ENCODE results near the gene HERC3. TPM values are rescaled to one million over a fixed set of nuclear protein-coding genes. Genes with fewer than 3 reads are reported as not detected.

The HERC3 gene
- total RNA-seq, 1 donor from 2014 or later, result 14.2 TPM

GRCh38 chr4:88751258-88752075, 159.2 kb downstream of the HERC3 start:
- peaks cover 2% of the 10 kb centered on the region for H3K27me3 Mint-ChIP-seq (ENCODE audit: insufficient read depth)

GRCh38 chr4:88752076-88752463, 159.8 kb downstream of the HERC3 start:
- H3K27ac Mint-ChIP-seq, result no peak overlapping the region
- no peak overlapping the region for H3K4me3 Mint-ChIP-seq
- no peak for DNase-seq (ENCODE audit: low spot score)
- H3K36me3 Mint-ChIP-seq (ENCODE audit: low read depth), result peaks cover 23% of the 10 kb centered on the region
- H3K27me3 Mint-ChIP-seq (ENCODE audit: insufficient read depth), result peaks cover 2% of the 10 kb centered on the region
- intact Hi-C loops (cut with micrococcal nuclease), result no loop called here
- no peaks in the 10 kb centered on the region for H3K4me1 Mint-ChIP-seq (ENCODE audit: low read depth)
- no peaks in the 10 kb centered on the region for H3K9me3 Mint-ChIP-seq

More at GRCh38 chr4:88751258-88752075, 159.2 kb downstream of the HERC3 start:
- DNase-seq (ENCODE audit: low spot score), result no peak
- no peaks in the 10 kb centered on the region for H3K9me3 Mint-ChIP-seq
- peaks cover 27% of the 10 kb centered on the region for H3K36me3 Mint-ChIP-seq (ENCODE audit: low read depth)
- no peak overlapping the region for H3K27ac Mint-ChIP-seq
- no peaks in the 10 kb centered on the region for H3K4me1 Mint-ChIP-seq (ENCODE audit: low read depth)
- H3K4me3 Mint-ChIP-seq, result no peak overlapping the region
- intact Hi-C loops (cut with micrococcal nuclease), result no loop called here

GRCh38 chr4:88752754-88753153, 160.5 kb downstream of the HERC3 start:
- Mint-ChIP-seq H3K4me1 (ENCODE audit: low read depth) (no peaks in the 10 kb centered on the region), H3K36me3 (ENCODE audit: low read depth) (peaks cover 25% of the 10 kb centered on the region), H3K9me3 (no peaks in the 10 kb centered on the region), H3K27ac (no peak overlapping the region), H3K4me3 (no peak overlapping the region), H3K27me3 (ENCODE audit: insufficient read depth) (peaks cover 2% of the 10 kb centered on the region)
- DNase-seq (ENCODE audit: low spot score), result no peak
- intact Hi-C loops (cut with micrococcal nuclease), result no loop called here

GRCh38 chr4:88753658-88754571, 161.6 kb downstream of the HERC3 start:
- intact Hi-C loops (cut with micrococcal nuclease), result no loop called here

GRCh38 chr4:88754796-88755195, 162.5 kb downstream of the HERC3 start:
- Mint-ChIP-seq H3K4me1 (ENCODE audit: low read depth) (no peaks in the 10 kb centered on the region), H3K27me3 (ENCODE audit: insufficient read depth) (peaks cover 2% of the 10 kb centered on the region), H3K27ac (no peak overlapping the region), H3K36me3 (ENCODE audit: low read depth) (peaks cover 14% of the 10 kb centered on the region), H3K4me3 (no peak overlapping the region), H3K9me3 (no peaks in the 10 kb centered on the region)
- intact Hi-C loops (cut with micrococcal nuclease), result no loop called here
- DNase-seq (ENCODE audit: low spot score), result no peak

More at GRCh38 chr4:88753658-88754571, 161.6 kb downstream of the HERC3 start:
- Mint-ChIP-seq H3K9me3 (no peaks in the 10 kb centered on the region), H3K27me3 (ENCODE audit: insufficient read depth) (peaks cover 2% of the 10 kb centered on the region), H3K4me3 (no peak overlapping the region), H3K4me1 (ENCODE audit: low read depth) (no peaks in the 10 kb centered on the region), H3K27ac (no peak overlapping the region), H3K36me3 (ENCODE audit: low read depth) (peaks cover 19% of the 10 kb centered on the region)
- DNase-seq (ENCODE audit: low spot score), result no peak

- no peak overlapping the region for H3K27ac Mint-ChIP-seq
- DNase-seq (ENCODE audit: low spot score), result no peak
- H3K36me3 Mint-ChIP-seq (ENCODE audit: low read depth), result peaks cover 9% of the 10 kb centered on the region
- intact Hi-C loops (cut with micrococcal nuclease), result no loop called here
- H3K27me3 Mint-ChIP-seq (ENCODE audit: insufficient read depth), result peaks cover 2% of the 10 kb centered on the region
- H3K4me3 Mint-ChIP-seq, result no peak overlapping the region
- H3K9me3 Mint-ChIP-seq, result no peaks in the 10 kb centered on the region
- no peaks in the 10 kb centered on the region for H3K4me1 Mint-ChIP-seq (ENCODE audit: low read depth)
These were observed 163.2 kb downstream of the HERC3 start for GRCh38 chr4:88755454-88755853.

- Mint-ChIP-seq H3K27me3 (ENCODE audit: insufficient read depth) (peaks cover 2% of the 10 kb centered on the region), H3K9me3 (no peaks in the 10 kb centered on the region), H3K36me3 (ENCODE audit: low read depth) (peaks cover 9% of the 10 kb centered on the region), H3K4me3 (no peak overlapping the region), H3K4me1 (ENCODE audit: low read depth) (peaks cover 2% of the 10 kb centered on the region), H3K27ac (no peak overlapping the region)
- no peak for DNase-seq (ENCODE audit: low spot score)
- intact Hi-C loops (cut with micrococcal nuclease), result no loop called here
These were observed 163.9 kb downstream of the HERC3 start for GRCh38 chr4:88756149-88756548.

- H3K4me1 Mint-ChIP-seq (ENCODE audit: low read depth), result peaks cover 11% of the 10 kb centered on the region
- H3K36me3 Mint-ChIP-seq (ENCODE audit: low read depth), result peaks cover 8% of the 10 kb centered on the region
- no peaks in the 10 kb centered on the region for H3K9me3 Mint-ChIP-seq
- intact Hi-C loops (cut with micrococcal nuclease), result no loop called here
- no peak overlapping the region for H3K4me3 Mint-ChIP-seq
- H3K27me3 Mint-ChIP-seq (ENCODE audit: insufficient read depth), result no peaks in the 10 kb centered on the region
- no peak overlapping the region for H3K27ac Mint-ChIP-seq
- no peak for DNase-seq (ENCODE audit: low spot score)
These were observed 164.8 kb downstream of the HERC3 start for GRCh38 chr4:88757067-88757466.

GRCh38 chr4:88757776-88758175, 165.5 kb downstream of the HERC3 start:
- Mint-ChIP-seq H3K27ac (no peak overlapping the region), H3K27me3 (ENCODE audit: insufficient read depth) (no peaks in the 10 kb centered on the region), H3K4me3 (no peak overlapping the region), H3K9me3 (no peaks in the 10 kb centered on the region), H3K4me1 (ENCODE audit: low read depth) (peaks cover 11% of the 10 kb centered on the region), H3K36me3 (ENCODE audit: low read depth) (peaks cover 8% of the 10 kb centered on the region)
- intact Hi-C loops (cut with micrococcal nuclease), result no loop called here
- DNase-seq (ENCODE audit: low spot score), result no peak

Other genes with a start within 250 kb of the HERC3 start
- gene HERC6, start 213.6 kb upstream of the HERC3 start, total RNA-seq, result 6.0 and 9.1 TPM in 2 replicates
- gene HERC5, start 135.4 kb upstream of the HERC3 start, total RNA-seq, result 19.1 and 21.2 TPM in 2 replicates
- gene PYURF, start 68.7 kb upstream of the HERC3 start, total RNA-seq, result 55.9 and 61.5 TPM in 2 replicates
- 5.5 and 6.1 TPM in 2 replicates for gene NAP1L5, start 105.3 kb downstream of the HERC3 start, total RNA-seq